ENCODE results near the gene TMEM221.

DNA sequence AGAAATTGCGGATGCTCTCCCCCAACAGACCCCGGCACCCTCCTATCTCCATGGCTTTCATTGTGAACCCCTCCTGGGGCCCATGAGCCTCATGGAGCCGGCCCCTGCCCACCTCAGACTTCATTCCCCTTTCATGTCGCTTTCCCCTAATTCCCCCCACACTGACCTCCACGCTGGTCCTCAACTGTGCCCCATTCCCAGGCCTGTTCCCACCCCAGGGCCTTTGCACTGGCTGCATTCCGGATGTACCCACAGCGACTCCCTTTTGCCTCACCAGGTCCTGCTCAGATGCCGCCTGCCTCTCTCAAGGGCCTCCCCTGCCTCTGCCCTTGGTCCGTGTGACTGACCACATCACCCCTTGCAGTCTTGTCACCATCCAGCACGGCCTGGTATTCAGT is 35.1 kb upstream of the TMEM221 start:
- TF ChIP-seq, protein P1, sequence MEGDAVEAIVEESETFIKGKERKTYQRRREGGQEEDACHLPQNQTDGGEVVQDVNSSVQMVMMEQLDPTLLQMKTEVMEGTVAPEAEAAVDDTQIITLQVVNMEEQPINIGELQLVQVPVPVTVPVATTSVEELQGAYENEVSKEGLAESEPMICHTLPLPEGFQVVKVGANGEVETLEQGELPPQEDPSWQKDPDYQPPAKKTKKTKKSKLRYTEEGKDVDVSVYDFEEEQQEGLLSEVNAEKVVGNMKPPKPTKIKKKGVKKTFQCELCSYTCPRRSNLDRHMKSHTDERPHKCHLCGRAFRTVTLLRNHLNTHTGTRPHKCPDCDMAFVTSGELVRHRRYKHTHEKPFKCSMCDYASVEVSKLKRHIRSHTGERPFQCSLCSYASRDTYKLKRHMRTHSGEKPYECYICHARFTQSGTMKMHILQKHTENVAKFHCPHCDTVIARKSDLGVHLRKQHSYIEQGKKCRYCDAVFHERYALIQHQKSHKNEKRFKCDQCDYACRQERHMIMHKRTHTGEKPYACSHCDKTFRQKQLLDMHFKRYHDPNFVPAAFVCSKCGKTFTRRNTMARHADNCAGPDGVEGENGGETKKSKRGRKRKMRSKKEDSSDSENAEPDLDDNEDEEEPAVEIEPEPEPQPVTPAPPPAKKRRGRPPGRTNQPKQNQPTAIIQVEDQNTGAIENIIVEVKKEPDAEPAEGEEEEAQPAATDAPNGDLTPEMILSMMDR (IDR thresholded peaks at IDR 0.05): no peak
- TF ChIP-seq POLR2A (IDR thresholded peaks at IDR 0.05) (no peak), EP300 (IDR thresholded peaks at IDR 0.05) (no peak)

Measured in suprapubic skin (tissue), 3 donors.